ENCODE measurements around the gene USP11.

USP11 gene

DNA sequence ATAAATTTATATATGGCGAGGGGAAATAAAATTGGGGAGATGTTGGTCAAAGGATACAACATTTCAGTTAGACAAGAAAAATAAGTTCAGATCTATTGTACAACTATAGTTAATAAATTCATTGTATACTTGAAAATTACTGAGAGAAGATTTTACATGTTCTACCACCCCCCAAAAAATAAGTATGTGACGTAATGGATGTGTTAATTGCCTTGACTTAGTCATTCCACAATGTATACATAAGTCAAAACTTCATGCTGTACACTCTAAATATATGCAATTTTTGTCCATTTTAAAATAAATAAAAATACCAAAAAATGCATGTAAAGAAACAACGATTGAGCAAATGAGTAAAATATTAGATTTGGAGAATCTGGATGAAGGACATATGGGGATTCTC, 1.8 kb downstream of the USP11 start:
- TF ChIP-seq CTCF (IDR thresholded peaks at IDR 0.05; ENCODE audit: low read depth, low read length) = no peak
- in situ Hi-C loops (cut with HindIII; ENCODE audit: low sequenced_read_pairs) = no loop called here
- peak overlapping the region; percentile 64 for H3K4me3 ChIP-seq (ENCODE audit: low read depth, low read length)
- DNase-seq (ENCODE audit: low read depth, low spot score) = no peak

GRCh38 chrX:47235691-47236103, 2.9 kb downstream of the USP11 start:
- no peak for DNase-seq (ENCODE audit: low read depth, low spot score)
- in situ Hi-C loops (cut with HindIII; ENCODE audit: low sequenced_read_pairs) = no loop called here
- H3K4me3 ChIP-seq (ENCODE audit: low read depth, low read length) = no peak overlapping the region
- TF ChIP-seq CTCF (IDR thresholded peaks at IDR 0.05; ENCODE audit: low read depth, low read length) = no peak

- no peak for DNase-seq (ENCODE audit: low read depth, low spot score)
- H3K4me3 ChIP-seq (ENCODE audit: low read depth, low read length) = no peak overlapping the region
- in situ Hi-C loops (cut with HindIII; ENCODE audit: low sequenced_read_pairs) = no loop called here
- TF ChIP-seq CTCF (IDR thresholded peaks at IDR 0.05; ENCODE audit: low read depth, low read length) = no peak
Measured at GRCh38 chrX:47239199-47239598, 6.4 kb downstream of the USP11 start.

GRCh38 chrX:47239898-47240545, 7.2 kb downstream of the USP11 start:
- TF ChIP-seq CTCF (IDR thresholded peaks at IDR 0.05; ENCODE audit: low read depth, low read length) = no peak
- H3K4me3 ChIP-seq (ENCODE audit: low read depth, low read length) = no peak overlapping the region
- in situ Hi-C loops (cut with HindIII; ENCODE audit: low sequenced_read_pairs) = no loop called here
- no peak for DNase-seq (ENCODE audit: low read depth, low spot score)

GRCh38 chrX:47240619-47241018, 7.8 kb downstream of the USP11 start:
- DNase-seq (ENCODE audit: low read depth, low spot score) = no peak
- in situ Hi-C loops (cut with HindIII; ENCODE audit: low sequenced_read_pairs) = no loop called here
- TF ChIP-seq CTCF (IDR thresholded peaks at IDR 0.05; ENCODE audit: low read depth, low read length) = no peak
- H3K4me3 ChIP-seq (ENCODE audit: low read depth, low read length) = no peak overlapping the region

GRCh38 chrX:47241201-47242011, 8.6 kb downstream of the USP11 start:
- in situ Hi-C loops (cut with HindIII; ENCODE audit: low sequenced_read_pairs) = no loop called here
- H3K4me3 ChIP-seq (ENCODE audit: low read depth, low read length) = no peak overlapping the region
- DNase-seq (ENCODE audit: low read depth, low spot score) = no peak
- no peak for TF ChIP-seq CTCF (IDR thresholded peaks at IDR 0.05; ENCODE audit: low read depth, low read length)

Measured in astrocyte of the spinal cord (primary cell).